Upper lobe of left lung (tissue), 6 donors: ENCODE data around the gene NACC2. TPM values are rescaled to one million over a fixed set of nuclear protein-coding genes. Genes with fewer than 3 reads are reported as not detected.

ENCODE experiments used
- ATAC-seq, 2 donors: fragments of 200-7000 bp; cut with Tn5 transposase; one replicate each; pipeline ENCODE4 v1.9.1; 2022; ENCODE audit warnings: mild to moderate bottlenecking in 2 of 2, moderate library complexity in 2 of 2; ENCODE audit not compliant: low FRiP score in 2 of 2
- DNase-seq, 2 donors: peaks; one replicate each; pipeline ENCODE4 v3.0.0-alpha.2; 2019 to 2020
- H3K27ac ChIP-seq, 4 donors: fragments of 200-600 bp; sonication (generic); one replicate each; pipeline ENCODE4 v1.5.1; 2016 to 2019
- H3K27me3 ChIP-seq, 4 donors: fragments of 200-600 bp; sonication (generic); one replicate each; pipeline ENCODE4 v1.5.1; 2017 to 2019
- H3K36me3 ChIP-seq, 4 donors: fragments of 200-600 bp; sonication (generic); one replicate each; pipeline ENCODE4 v1.5.1; 2016 to 2019
- H3K4me1 ChIP-seq, 4 donors: fragments of 200-600 bp; sonication (generic); one replicate each; pipeline ENCODE4 v1.5.1; 2018 to 2019
- H3K4me3 ChIP-seq, 4 donors: fragments of 200-600 bp; sonication (generic); one replicate each; pipeline ENCODE4 v1.5.1; 2017 to 2019; ENCODE audit warnings: mild to moderate bottlenecking in 2 of 4, moderate library complexity in 1 of 4
- H3K9me3 ChIP-seq, 4 donors: fragments of 200-600 bp; sonication (generic); one replicate each; pipeline ENCODE4 v1.5.1; 2018 to 2019
- EP300 ChIP-seq, 4 donors: sonication (generic); formaldehyde crosslinking; IDR thresholded peaks; one replicate each; pipeline ENCODE4 v1.5.1; 2017; ENCODE audit warnings: antibody characterized with exemption in 4 of 4, control low read depth in 2 of 4
- POLR2A ChIP-seq, 4 donors: fragments of 450-650 bp; IDR thresholded peaks; one replicate each; pipeline ENCODE4 v1.5.1; 2016 to 2017; ENCODE audit warnings: antibody characterized with exemption in 4 of 4, mild to moderate bottlenecking in 2 of 4
- POLR2AphosphoS5 ChIP-seq, 2 donors: sonication (generic); formaldehyde crosslinking; IDR thresholded peaks; one replicate each; pipeline ENCODE4 v1.5.1; 2017; ENCODE audit warnings: antibody characterized with exemption in 2 of 2
- WGBS, 2 donors: methylation state at CpG; one replicate each; pipeline ENCODE4 v1.1.5; 2017 to 2018; 5-methylcytosine and 5-hydroxymethylcytosine counted together
- total RNA-seq, 6 donors: library from RNA; depleted of rRNA in 4 of 6; stranded (reverse); fragments of >200 nt in 4 of 6; gene quantifications; one replicate each; pipeline versions ENCODE4 v1.1.0 to v1.2.1, GENCODE V29; 2016 to 2021
- TF ChIP-seq, protein P1 (sequence below), 6 experiments: fragments of 450-650 bp in 4 of 6; fragments of 200-600 bp in 2 of 6; sonication (generic) in 2 of 6; IDR thresholded peaks; one replicate each; pipeline ENCODE4 v1.5.1; 2016 to 2019; ENCODE audit warnings: antibody characterized with exemption in 6 of 6
- donor health status: DM: no; HTN: no; CAD: no; lungs with moderate emphysema.
- donor health status: DM: no; HTN: yes; CAD: no; lungs with severe emphysema.

NACC2 gene
- total RNA-seq, 6 donors from 2014 or later, result 16.8 to 38.4 (median 31.3) TPM

DNA sequence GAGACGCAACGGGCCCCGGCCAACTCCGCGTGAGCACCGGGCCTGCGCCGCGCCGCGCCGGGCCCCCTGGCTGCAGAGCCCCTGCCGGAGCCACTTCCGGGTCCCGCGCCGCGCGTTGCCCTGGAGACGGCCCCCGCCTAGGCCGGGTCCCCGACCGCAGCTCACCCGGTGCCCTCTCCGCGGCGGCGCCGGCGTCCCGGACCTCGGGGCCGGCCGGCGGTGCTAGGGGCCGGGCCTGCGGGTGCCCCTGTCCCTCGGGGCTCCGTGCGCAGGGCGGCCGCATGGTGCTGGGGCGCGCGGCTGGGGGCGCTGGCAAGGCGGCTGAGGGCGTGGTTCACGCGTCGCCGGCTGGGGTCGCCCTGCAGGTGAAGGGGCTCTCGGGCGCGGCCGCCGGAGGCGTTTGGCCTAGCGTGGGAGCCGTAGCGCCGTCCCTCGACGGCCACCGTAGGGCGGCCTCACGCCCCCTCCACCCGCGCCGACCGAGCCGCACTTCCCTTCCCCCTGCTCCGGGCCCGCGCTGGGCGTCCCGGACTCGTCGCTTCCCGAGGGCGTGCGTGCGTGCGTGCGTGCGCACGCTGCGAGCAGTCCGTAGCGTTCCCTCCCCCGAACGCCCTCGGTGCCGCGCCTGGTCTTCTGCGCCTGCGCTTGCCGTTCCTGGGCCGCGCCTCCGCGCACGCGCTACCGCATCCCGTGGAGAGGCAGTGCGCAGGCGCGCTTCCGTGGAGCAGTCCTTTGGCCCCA lies 23.4 kb upstream of the NACC2 start, which contains the start of gene TMEM250:
Gene TMEM250, minus strand, starts transcription at position 556 of the 741 bp plus-strand sequence. CDS start 1,975 bp downstream, outside the sequence.
- TF ChIP-seq EP300 (IDR thresholded peaks at IDR 0.05) (peak in 1 of 4 donors; percentile 37), POLR2AphosphoS5 (IDR thresholded peaks at IDR 0.05) (peak; percentile 94), POLR2A (IDR thresholded peaks at IDR 0.05) (peak in 2 of 4 donors; percentile 79 to 91)
- TF ChIP-seq, protein P1, sequence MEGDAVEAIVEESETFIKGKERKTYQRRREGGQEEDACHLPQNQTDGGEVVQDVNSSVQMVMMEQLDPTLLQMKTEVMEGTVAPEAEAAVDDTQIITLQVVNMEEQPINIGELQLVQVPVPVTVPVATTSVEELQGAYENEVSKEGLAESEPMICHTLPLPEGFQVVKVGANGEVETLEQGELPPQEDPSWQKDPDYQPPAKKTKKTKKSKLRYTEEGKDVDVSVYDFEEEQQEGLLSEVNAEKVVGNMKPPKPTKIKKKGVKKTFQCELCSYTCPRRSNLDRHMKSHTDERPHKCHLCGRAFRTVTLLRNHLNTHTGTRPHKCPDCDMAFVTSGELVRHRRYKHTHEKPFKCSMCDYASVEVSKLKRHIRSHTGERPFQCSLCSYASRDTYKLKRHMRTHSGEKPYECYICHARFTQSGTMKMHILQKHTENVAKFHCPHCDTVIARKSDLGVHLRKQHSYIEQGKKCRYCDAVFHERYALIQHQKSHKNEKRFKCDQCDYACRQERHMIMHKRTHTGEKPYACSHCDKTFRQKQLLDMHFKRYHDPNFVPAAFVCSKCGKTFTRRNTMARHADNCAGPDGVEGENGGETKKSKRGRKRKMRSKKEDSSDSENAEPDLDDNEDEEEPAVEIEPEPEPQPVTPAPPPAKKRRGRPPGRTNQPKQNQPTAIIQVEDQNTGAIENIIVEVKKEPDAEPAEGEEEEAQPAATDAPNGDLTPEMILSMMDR (IDR thresholded peaks at IDR 0.05), result peak in 2 of 6 experiments; percentile 53 to 55
- H3K4me3 ChIP-seq, result peak within 1 kb of the TSS; percentile 87 to 99 (median 97)
- peaks cover 0 to 23% (median 19%) of the 10 kb centered on the region in 4 donors for H3K36me3 ChIP-seq
- ATAC-seq, result peak; percentile 95
- peak within 1 kb of the TSS; percentile 87 to 96 (median 94) for H3K27ac ChIP-seq
- H3K4me1 ChIP-seq, result peaks cover 23 to 40% (median 26%) of the 10 kb centered on the region in 4 donors
- DNase-seq, result peak; percentile 95 to 100
- H3K9me3 ChIP-seq, result no peaks in the 10 kb centered on the region
- 0 to 1% methylated on average over 8 to 43 of the region's 112 CpGs for WGBS, 2 donors
- no peaks in the 10 kb centered on the region for H3K27me3 ChIP-seq

DNA sequence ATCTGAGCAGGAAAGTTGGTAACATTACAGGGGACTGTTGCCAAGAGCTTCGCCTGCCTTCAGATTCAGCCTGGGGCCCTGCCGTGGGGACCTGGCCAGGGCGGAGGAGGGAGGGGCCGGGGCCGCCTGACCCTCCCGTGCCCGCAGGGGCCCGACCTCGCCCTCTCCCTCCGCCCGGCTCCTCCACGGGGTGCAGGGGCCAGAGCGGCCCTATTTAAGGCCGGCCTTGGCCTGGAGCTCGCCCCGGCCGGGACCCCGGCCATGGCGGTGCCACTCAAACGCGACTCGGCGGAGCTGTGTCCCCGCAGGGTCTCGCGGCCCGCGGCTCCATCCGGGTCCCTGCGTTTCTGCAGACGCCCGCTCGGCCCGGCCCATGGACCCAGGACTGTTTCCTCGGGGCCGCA lies 22.8 kb upstream of the NACC2 start:
- no peak for DNase-seq
- WGBS, 2 donors, result 0 to 2% methylated on average over 5 to 19 of the region's 36 CpGs

DNA sequence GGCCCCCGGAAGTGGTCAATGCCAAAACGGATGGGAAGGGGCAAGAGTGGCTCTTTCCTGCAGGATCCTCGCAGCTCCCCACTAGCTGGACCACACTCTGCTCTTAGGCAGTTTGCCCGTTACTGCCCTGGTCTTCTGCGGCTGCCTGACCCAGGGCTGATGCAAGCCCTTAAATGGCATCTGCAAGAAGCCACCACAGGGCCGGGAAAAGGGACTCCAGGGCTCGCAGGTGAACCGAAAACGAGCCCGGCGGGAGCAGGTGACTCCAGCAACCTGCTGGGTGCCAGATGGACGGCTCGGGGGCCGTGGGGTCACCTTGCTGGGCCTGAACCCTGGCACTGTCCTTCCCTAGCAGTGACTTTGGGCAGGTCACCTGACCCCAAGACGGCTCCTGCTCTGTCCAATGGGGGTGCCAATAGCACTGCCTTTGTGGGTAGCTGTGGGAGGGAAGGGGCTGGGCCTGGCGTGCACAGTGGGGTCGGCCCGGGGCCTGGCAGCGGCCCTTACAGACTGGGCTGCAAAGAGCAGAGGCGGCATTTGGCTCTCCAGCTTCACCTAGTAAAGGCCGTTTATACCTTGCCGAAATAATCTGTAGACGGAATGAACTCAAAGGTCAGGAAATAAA lies 22.3 kb upstream of the NACC2 start:
- peak in 1 of 2 donors; percentile 80 for DNase-seq
- no peak for ATAC-seq
- peaks cover 0 to 24% (median 19%) of the 10 kb centered on the region in 4 donors for H3K36me3 ChIP-seq
- H3K27me3 ChIP-seq, result no peaks in the 10 kb centered on the region
- no peaks in the 10 kb centered on the region for H3K9me3 ChIP-seq
- WGBS, 2 donors, result 35 to 50% methylated on average over 11 to 23 of the region's 23 CpGs
- TF ChIP-seq EP300 (IDR thresholded peaks at IDR 0.05), result no peak
- no peak for TF ChIP-seq POLR2A (IDR thresholded peaks at IDR 0.05)
- TF ChIP-seq, protein P1 (IDR thresholded peaks at IDR 0.05), result no peak
- TF ChIP-seq POLR2AphosphoS5 (IDR thresholded peaks at IDR 0.05), result no peak
- H3K4me1 ChIP-seq, result peaks cover 16 to 31% (median 18%) of the 10 kb centered on the region in 4 donors
- H3K4me3 ChIP-seq, result peak overlapping the region; percentile 87 to 99 (median 97)
- H3K27ac ChIP-seq, result peak overlapping the region; percentile 87 to 96 (median 94)

More for the DNA sequence above, 22.8 kb upstream of the NACC2 start:
- TF ChIP-seq, protein P1 (IDR thresholded peaks at IDR 0.05), result no peak
- TF ChIP-seq EP300 (IDR thresholded peaks at IDR 0.05) (no peak), POLR2AphosphoS5 (IDR thresholded peaks at IDR 0.05) (no peak), POLR2A (IDR thresholded peaks at IDR 0.05) (no peak)
- Histone ChIP-seq H3K4me1 (peaks cover 21 to 36% (median 23%) of the 10 kb centered on the region in 4 donors), H3K9me3 (no peaks in the 10 kb centered on the region), H3K27ac (peak overlapping the region; percentile 87 to 96 (median 94)), H3K4me3 (peak overlapping the region; percentile 87 to 99 (median 97)), H3K27me3 (no peaks in the 10 kb centered on the region), H3K36me3 (peaks cover 0 to 24% (median 19%) of the 10 kb centered on the region in 4 donors)
- no peak for ATAC-seq

DNA sequence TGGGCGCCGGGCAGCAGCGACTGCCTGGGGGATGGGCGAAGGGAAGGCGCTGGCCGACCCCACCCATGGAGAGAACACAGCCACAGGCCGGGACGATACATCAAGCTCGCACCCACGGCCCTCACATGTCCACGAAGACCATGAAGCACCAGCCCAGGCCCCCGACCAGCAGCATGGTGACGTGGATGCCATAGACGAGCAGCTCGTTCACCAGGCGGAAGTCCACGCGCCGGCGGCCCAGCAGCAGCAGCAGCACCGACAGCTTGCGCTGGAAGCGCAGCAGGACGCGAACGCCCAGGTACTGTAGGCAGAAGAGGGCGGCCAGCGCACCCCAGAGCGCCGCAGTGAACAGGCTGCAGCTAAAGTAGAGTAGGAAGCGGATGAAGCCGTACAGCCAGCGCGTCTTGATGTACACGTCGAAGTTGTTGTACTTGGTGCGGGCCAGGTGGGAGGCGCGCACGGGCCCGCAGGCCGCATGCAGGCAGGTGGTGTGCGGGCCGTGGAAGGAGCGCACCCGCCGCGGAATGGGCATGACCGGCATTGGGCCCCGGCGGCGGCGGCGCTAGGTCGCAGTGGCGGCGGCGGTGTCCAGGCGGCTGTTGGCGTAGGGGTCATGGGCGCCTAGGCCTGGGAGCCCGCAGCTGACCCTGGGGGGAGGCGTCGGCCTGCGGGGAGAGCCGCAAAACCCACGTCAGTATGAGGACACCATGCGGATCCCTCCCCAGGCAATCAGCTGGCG lies 21.4 kb upstream of the NACC2 start:
- H3K4me1 ChIP-seq, result peaks cover 16 to 31% (median 18%) of the 10 kb centered on the region in 4 donors
- peak overlapping the region in 3 of 4 donors; percentile 87 to 95 (median 92) for H3K27ac ChIP-seq
- no peaks in the 10 kb centered on the region for H3K27me3 ChIP-seq
- DNase-seq (peak in 1 of 2 donors; percentile 85), ATAC-seq (no peak)
- TF ChIP-seq, protein P1 (IDR thresholded peaks at IDR 0.05), result no peak
- TF ChIP-seq POLR2A (IDR thresholded peaks at IDR 0.05) (no peak), POLR2AphosphoS5 (IDR thresholded peaks at IDR 0.05) (no peak), EP300 (IDR thresholded peaks at IDR 0.05) (no peak)
- peaks cover 0 to 24% (median 19%) of the 10 kb centered on the region in 4 donors for H3K36me3 ChIP-seq
- H3K9me3 ChIP-seq, result no peaks in the 10 kb centered on the region
- WGBS, 2 donors, result 96 to 97% methylated on average over 57 to 69 of the region's 69 CpGs
- H3K4me3 ChIP-seq, result no peak overlapping the region
